CD14-positive monocyte (primary cell): Measurements from ENCODE around the gene ARMH3. TPM values are rescaled to one million over a fixed set of nuclear protein-coding genes. Genes with fewer than 3 reads are reported as not detected.
A peak's percentile ranks its signal among the peaks of the same experiment; 100 is the strongest.

ENCODE experiments used
- DNase-seq, 3 donors: peaks; one replicate each; pipeline ENCODE4 v3.0.0-alpha.2; 2011 to 2022
- H2AFZ ChIP-seq: 2 replicates; pipeline ENCODE4 v1.6.0; 2012; ENCODE audit warnings: mild to moderate bottlenecking, low read depth, low read length, inconsistent platforms; ENCODE audit not compliant: insufficient read depth, poor library complexity, severe bottlenecking
- H3K27ac ChIP-seq, 2 donors: 1 replicate in 1 of 2; 2 replicates in 1 of 2; pipeline ENCODE4 v1.5.1; 2012 to 2013; ENCODE audit warnings: low read length in 2 of 2, control low read depth in 1 of 2, inconsistent platforms in 1 of 2, low read depth in 1 of 2, mild to moderate bottlenecking in 1 of 2
- H3K27me3 ChIP-seq, 2 donors: one replicate each; pipeline versions ENCODE4 v1.6.0 to v1.6.1; 2011 to 2013; ENCODE audit warnings: low read length in 2 of 2; ENCODE audit not compliant: control insufficient read depth in 2 of 2, insufficient read depth in 2 of 2
- H3K36me3 ChIP-seq, 2 donors: replicated peaks in 1 of 2; 1 replicate in 1 of 2; 2 replicates in 1 of 2; pipeline versions ENCODE4 v1.5.1 to v1.6.1; 2012 to 2013; ENCODE audit warnings: low read length in 2 of 2, control low read depth in 1 of 2, inconsistent platforms in 1 of 2, mild to moderate bottlenecking in 1 of 2; ENCODE audit not compliant: insufficient read depth in 2 of 2, control insufficient read depth in 1 of 2
- H3K4me1 ChIP-seq, 2 donors: 1 replicate in 1 of 2; 2 replicates in 1 of 2; pipeline versions ENCODE4 v1.5.1 to v1.6.1; 2012 to 2013; ENCODE audit warnings: low read length in 2 of 2, control low read depth in 1 of 2, inconsistent platforms in 1 of 2, mild to moderate bottlenecking in 1 of 2, moderate library complexity in 1 of 2; ENCODE audit not compliant: insufficient read depth in 2 of 2, control insufficient read depth in 1 of 2
- H3K4me2 ChIP-seq: replicated peaks from 2 replicates; pipeline ENCODE3; 2012; ENCODE audit warnings: low read length, moderate library complexity, mild to moderate bottlenecking; ENCODE audit not compliant: poor library complexity, severe bottlenecking; ENCODE audit errors: extremely low read depth
- H3K4me3 ChIP-seq, 3 experiments: fragments of 200-600 bp in 1 of 3; sonication (generic) in 1 of 3; replicated peaks in 1 of 3; 1 replicate in 2 of 3; 2 replicates in 1 of 3; pipeline ENCODE4 v1.5.1; 2011 to 2013; ENCODE audit warnings: low read length in 3 of 3, mild to moderate bottlenecking in 3 of 3, control low read depth in 2 of 3, low read depth in 2 of 3, inconsistent platforms in 1 of 3, moderate library complexity in 1 of 3
- H3K79me2 ChIP-seq: 2 replicates; pipeline ENCODE4 v1.6.0; 2012; ENCODE audit warnings: mild to moderate bottlenecking, control low read depth, inconsistent platforms, low read length, moderate library complexity; ENCODE audit not compliant: insufficient read depth
- H3K9ac ChIP-seq: 2 replicates; pipeline ENCODE4 v1.6.0; 2017; ENCODE audit warnings: low read length, mild to moderate bottlenecking; ENCODE audit not compliant: insufficient read depth, poor library complexity, severe bottlenecking
- H3K9me3 ChIP-seq, 2 donors: replicated peaks in 1 of 2; 1 replicate in 1 of 2; 2 replicates in 1 of 2; pipeline versions ENCODE4 v1.5.1 to v1.6.1; 2012 to 2013; ENCODE audit warnings: low read length in 2 of 2, control low read depth in 1 of 2; ENCODE audit not compliant: control insufficient read depth in 1 of 2, insufficient read depth in 1 of 2
- H4K20me1 ChIP-seq: 2 replicates; pipeline ENCODE4 v1.6.0; 2012; ENCODE audit warnings: mild to moderate bottlenecking, low read length, control low read depth, moderate library complexity; ENCODE audit not compliant: insufficient read depth
- H3K27ac Mint-ChIP-seq, 7 donors: one replicate each; pipeline ENCODE4 v1.8.0; 2020; ENCODE audit warnings: mild to moderate bottlenecking in 7 of 7, mixed read lengths in 7 of 7, moderate library complexity in 6 of 7, inconsistent platforms in 2 of 7
- H3K27me3 Mint-ChIP-seq, 3 donors: one replicate each; pipeline ENCODE4 v1.8.0; 2021 to 2022; ENCODE audit warnings: low read depth in 3 of 3, mild to moderate bottlenecking in 3 of 3, mixed read lengths in 3 of 3, moderate library complexity in 3 of 3, inconsistent platforms in 1 of 3
- H3K36me3 Mint-ChIP-seq, 2 donors: one replicate each; pipeline ENCODE4 v1.8.0; 2020; ENCODE audit warnings: mixed read lengths in 2 of 2, inconsistent platforms in 1 of 2, mild to moderate bottlenecking in 1 of 2
- H3K4me1 Mint-ChIP-seq: one replicate; pipeline ENCODE4 v1.8.0; 2020; ENCODE audit warnings: mild to moderate bottlenecking, mixed read lengths
- H3K4me3 Mint-ChIP-seq, 2 donors: one replicate each; pipeline ENCODE4 v1.8.0; 2020; ENCODE audit warnings: mild to moderate bottlenecking in 2 of 2, mixed read lengths in 2 of 2, moderate library complexity in 1 of 2
- H3K9me3 Mint-ChIP-seq, 7 donors: one replicate each; pipeline ENCODE4 v1.8.0; 2020 to 2022; ENCODE audit warnings: mixed read lengths in 7 of 7, mild to moderate bottlenecking in 6 of 7, moderate library complexity in 6 of 7, inconsistent platforms in 2 of 7
- CTCF ChIP-seq: fragments of 200-600 bp; IDR thresholded peaks from one replicate; pipeline ENCODE4 v1.8.0; 2022; ENCODE audit warnings: antibody characterized with exemption, mild to moderate bottlenecking
- WGBS: methylation state at CpG from one replicate; pipeline ENCODE4 v1.1.5; 2013; ENCODE audit warnings: missing lambda C conversion rate; ENCODE audit not compliant: insufficient coverage; 5-methylcytosine and 5-hydroxymethylcytosine counted together
- intact Hi-C, 2 donors: fragments of 100-400 bp; cut with micrococcal nuclease; formaldehyde crosslinking; loops; one replicate each; pipeline versions ENCODE4 v1.15.0 to v1.15.1; 2023
- polyA plus RNA-seq, 3 donors: library from polyadenylated mRNA; depleted of rRNA in 1 of 3; unstranded in 2 of 3; stranded (reverse) in 1 of 3; fragments of 300-500 nt in 2 of 3; fragments of >200 nt in 1 of 3; fragmentation: Illumina TruSeq in 2 of 3; gene quantifications; 1 replicate in 2 of 3; 2 replicates in 1 of 3; pipeline ENCODE4 v1.2.3, GENCODE V29; 2012 to 2021

Gene ARMH3
- polyA plus RNA-seq, 3 donors, result 20.4 to 26.3 (median 22.1) TPM

DNA sequence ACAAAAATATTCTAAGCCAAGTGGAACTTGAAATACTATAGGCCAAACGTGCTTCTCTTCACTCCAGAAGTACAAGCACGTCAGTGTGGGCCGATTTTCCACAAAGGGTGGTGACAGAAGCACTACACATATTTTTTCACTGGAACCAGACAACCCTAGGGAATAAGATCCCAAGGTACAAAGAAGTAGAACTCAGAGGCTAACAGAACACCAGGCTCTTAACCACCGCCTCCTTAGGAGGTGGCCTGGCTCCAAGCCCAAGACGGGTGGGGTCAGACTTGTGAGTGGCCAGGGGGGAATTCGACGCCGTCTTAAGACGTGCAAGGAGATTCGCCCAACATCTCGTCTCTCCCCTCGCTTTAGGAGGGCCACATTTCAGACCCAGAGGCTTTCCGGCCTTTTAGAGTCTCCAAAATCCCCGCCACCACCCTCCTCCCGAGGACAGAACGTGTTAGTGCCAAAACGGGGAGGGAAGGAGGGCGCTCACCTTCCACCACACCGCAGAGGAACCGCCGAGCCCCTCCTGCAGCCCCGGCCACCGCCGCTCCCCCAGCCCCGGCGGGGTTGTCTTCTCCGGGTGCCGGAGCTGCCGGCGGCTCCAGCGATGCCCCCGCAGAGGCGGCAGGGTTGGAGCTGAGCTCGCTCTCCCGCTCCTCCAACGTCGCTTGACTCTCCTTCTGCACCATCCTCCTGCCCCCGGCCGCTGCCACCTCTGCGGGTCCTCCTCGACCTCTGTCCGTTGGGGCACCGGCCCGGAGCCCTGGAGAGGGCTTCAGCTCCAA lies 238.4 kb downstream of the ARMH3 start:
- H3K36me3 ChIP-seq, result peaks cover 6 to 12% of the 10 kb centered on the region in 2 donors
- peak overlapping the region; percentile 78 for H3K4me2 ChIP-seq
- H3K4me3 ChIP-seq, result peak overlapping the region; percentile 86 to 97 (median 88)
- peak in 2 of 3 donors; percentile 21 to 32 for DNase-seq
- no peaks in the 10 kb centered on the region for H3K27me3 Mint-ChIP-seq
- H3K79me2 ChIP-seq, result peaks cover 58% of the 10 kb centered on the region
- H3K27ac Mint-ChIP-seq, result peak overlapping the region; percentile 91 to 96 (median 93)
- H3K9me3 ChIP-seq, result no peaks in the 10 kb centered on the region
- H3K27ac ChIP-seq, result peak overlapping the region; percentile 70 to 89
- TF ChIP-seq CTCF, result no peak
- H4K20me1 ChIP-seq, result peaks cover 57% of the 10 kb centered on the region
- peak overlapping the region; percentile 94 to 98 for H3K4me3 Mint-ChIP-seq
- peaks cover 28 to 42% of the 10 kb centered on the region in 2 donors for H3K4me1 ChIP-seq
- peaks cover 46% of the 10 kb centered on the region for H3K4me1 Mint-ChIP-seq
- intact Hi-C loops, result loop anchor here in 1 of 2 donors (10.0 kb wide), 1 partner anchor 463 kb away; the partner anchor contains the start of gene BTRC
- H3K36me3 Mint-ChIP-seq, result peaks cover 8 to 21% of the 10 kb centered on the region in 2 donors
- peak overlapping the region; percentile 93 for H3K9ac ChIP-seq
- no peaks in the 10 kb centered on the region for H3K9me3 Mint-ChIP-seq
- peak overlapping the region; percentile 76 for H2AFZ ChIP-seq
- WGBS, result under 1% methylated on average over 38 of the region's 44 CpGs
- H3K27me3 ChIP-seq, result no peaks in the 10 kb centered on the region

DNA sequence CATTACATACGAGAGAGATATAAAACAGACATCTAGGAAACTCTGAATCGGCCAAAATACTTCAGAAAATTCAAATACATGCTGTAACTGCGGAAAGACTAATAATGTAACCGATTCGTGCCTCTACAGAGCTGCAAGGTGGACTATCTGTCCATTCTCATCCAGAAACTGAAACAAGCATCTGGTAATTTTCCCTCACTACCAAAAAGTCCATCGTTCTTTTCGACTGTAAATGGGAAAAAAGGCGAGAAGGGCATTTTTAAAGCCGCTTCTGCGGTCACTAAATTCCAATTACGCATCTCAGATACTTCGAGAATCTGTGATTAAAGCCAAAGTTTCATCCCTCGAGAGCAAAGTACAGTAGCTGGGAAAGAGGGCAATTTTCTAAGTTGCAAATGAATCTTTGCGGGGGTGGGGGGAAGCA lies 239.0 kb downstream of the ARMH3 start:
- Histone ChIP-seq H3K36me3 (peaks cover 13 to 18% of the 10 kb centered on the region in 2 donors), H2AFZ (peak overlapping the region; percentile 76), H4K20me1 (peaks cover 63% of the 10 kb centered on the region), H3K4me2 (peak overlapping the region; percentile 78), H3K4me1 (peaks cover 28 to 42% of the 10 kb centered on the region in 2 donors), H3K27me3 (no peaks in the 10 kb centered on the region), H3K79me2 (peaks cover 64% of the 10 kb centered on the region), H3K4me3 (peak overlapping the region; percentile 86 to 97 (median 88)), H3K9me3 (no peaks in the 10 kb centered on the region), H3K27ac (peak overlapping the region in 1 of 2 donors; percentile 89), H3K9ac (peak overlapping the region; percentile 93)
- Mint-ChIP-seq H3K27me3 (no peaks in the 10 kb centered on the region), H3K27ac (peak overlapping the region; percentile 85 to 96 (median 93)), H3K36me3 (peaks cover 9 to 26% of the 10 kb centered on the region in 2 donors), H3K4me1 (peaks cover 46% of the 10 kb centered on the region), H3K9me3 (no peaks in the 10 kb centered on the region), H3K4me3 (peak overlapping the region; percentile 94 to 98)
- WGBS, result 0% methylated on average over 4 of the region's 14 CpGs
- DNase-seq, result no peak
- intact Hi-C loops, result loop anchor here in 1 of 2 donors (10.0 kb wide), 1 partner anchor 462 kb away; the partner anchor contains the start of gene BTRC
- TF ChIP-seq CTCF, result no peak
